GM19238 (cell line): ENCODE data around the gene SPAG17.

ENCODE experiments used
- DNase-seq: peaks from one replicate; pipeline ENCODE4 v3.0.0; 2011; ENCODE audit warnings: low spot score; ENCODE audit not compliant: insufficient read length

Gene SPAG17

DNA sequence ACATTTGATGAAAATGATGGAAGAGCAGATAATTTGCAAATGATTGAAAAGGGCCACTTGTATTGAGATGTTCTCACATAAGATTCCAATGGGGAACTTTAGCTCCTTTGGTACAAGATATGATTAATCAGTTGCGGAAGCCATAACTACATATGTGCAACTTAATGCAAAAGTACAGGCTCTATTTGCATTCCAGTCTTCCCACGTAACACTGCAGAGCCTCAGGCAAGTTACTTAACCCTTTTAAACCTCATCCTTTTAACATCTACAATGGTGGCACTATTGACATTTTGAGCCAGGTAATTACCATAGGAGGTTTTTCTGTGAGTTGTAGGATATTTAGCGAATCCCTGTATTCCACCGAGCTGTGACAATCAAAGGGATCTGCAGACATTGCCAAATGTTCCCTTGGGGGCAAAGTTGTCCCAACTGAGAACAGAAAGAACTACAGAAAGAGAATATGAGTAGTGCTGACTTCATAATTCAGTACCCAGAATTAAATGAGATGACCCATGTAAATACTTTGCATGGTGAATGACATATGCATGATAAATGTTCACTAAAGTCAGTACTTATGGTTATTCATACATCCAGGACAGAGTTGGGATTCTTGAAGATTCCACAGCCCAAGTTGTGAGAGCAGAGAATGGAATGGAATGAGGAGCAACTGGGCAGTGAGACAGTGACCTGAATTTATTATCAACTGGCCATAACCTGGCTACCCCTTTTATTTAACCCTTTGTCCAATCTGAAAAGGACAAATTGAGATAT lies 62.6 kb downstream of the SPAG17 start:
- DNase-seq: no peak

DNA sequence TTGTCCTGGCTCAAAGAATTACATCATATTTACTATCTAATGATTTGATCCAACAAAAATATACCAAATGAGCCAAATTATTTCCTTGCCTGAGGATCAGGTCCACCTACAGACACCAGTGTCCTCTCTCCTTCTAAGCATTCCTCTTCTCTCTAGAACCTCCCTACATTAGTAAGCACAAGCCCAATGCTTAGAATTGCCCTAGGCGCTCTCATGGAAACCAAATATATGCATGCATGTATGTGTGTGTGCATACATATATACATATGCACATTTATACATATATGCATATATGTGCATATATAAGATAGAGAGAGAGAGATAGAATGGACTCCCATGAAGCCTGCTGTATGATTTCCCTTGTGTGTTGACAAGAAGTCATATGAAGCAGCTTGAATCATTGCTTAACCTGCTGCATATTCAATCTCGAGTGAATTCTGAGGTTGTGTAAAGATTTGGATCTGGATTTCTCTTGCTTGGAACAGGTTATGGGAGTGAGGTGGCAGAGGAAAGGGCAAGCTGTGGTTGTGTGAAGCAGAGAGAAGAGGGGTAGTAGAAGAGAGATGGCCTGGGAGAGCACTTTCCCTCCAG lies 66.1 kb downstream of the SPAG17 start:
- DNase-seq: no peak

DNA sequence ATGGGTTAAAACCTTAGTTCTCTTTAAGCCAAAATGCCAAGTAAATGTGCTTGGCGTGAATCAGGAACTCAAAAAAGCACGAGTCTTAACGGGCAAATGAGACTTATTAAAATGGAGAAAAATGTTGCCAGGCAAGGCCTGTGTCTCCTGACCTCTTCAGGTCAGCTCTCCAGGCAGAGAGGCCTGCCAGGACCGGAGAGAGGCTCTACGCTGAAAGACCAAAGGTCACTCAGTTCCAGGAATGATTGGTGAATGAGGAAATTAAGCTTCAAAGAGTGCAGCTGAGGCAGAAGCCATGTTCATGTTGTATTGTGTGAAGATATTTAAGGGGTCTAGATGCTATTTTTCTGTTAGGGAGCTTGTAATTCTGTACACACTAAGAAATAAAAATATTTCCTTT lies 66.6 kb downstream of the SPAG17 start:
- no peak for DNase-seq

DNA sequence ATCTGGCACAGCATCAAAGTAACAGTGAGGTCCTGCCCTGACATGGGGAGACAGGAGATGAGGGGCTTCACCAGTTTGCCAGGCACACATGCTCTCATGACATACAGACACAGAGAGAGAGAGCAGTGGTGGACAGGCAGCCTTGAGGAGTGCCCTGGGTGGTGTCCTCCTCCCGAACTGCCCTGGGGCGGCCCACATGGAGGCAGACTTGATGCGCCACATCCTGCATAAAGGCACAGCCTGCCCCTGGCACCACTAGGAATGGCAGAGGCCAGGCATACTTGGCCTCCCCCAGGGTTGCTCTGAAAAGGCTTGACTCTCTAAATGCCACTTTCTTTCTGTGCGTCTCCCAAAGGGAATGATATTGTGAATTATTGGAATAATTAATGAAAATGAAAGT lies 67.5 kb downstream of the SPAG17 start:
- no peak for DNase-seq

DNA sequence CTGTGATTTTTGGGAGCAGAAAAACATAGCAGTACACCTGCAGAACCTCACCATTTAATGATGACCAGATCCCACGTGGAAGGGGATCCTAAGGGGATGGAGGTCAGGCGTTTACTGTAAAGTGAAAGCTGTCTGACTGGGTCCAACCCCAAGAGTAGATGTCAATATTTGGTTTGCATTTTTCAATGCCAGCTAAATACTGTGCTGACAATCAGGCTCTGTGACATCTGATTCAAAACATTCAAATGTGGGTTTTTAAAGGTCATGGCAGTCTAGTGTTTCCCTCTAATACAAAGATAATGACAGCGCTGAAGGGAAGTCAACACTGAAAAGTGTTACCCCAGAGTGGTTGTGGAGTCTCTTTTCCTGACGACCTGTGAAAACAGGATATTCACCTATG lies 68.1 kb downstream of the SPAG17 start:
- no peak for DNase-seq

DNA sequence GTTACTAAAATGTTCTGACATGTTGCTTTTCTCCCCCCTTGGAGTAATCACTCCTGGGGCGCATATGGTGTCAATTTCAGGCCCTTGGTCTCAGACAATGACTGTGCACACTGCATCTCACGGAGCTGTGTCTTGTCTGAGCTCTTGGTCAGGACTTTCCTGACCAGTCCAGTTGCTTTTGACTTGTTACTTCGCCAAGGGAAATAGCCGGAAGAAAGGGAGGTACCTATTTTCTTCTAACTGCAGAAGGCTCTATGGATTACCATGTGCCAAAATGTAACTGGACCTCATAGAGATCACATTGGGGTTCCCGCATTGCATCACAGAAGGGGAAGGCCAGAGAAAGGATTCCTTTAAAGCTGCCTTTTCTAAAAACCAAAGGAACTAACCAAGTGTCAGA lies 68.6 kb downstream of the SPAG17 start:
- no peak for DNase-seq

DNA sequence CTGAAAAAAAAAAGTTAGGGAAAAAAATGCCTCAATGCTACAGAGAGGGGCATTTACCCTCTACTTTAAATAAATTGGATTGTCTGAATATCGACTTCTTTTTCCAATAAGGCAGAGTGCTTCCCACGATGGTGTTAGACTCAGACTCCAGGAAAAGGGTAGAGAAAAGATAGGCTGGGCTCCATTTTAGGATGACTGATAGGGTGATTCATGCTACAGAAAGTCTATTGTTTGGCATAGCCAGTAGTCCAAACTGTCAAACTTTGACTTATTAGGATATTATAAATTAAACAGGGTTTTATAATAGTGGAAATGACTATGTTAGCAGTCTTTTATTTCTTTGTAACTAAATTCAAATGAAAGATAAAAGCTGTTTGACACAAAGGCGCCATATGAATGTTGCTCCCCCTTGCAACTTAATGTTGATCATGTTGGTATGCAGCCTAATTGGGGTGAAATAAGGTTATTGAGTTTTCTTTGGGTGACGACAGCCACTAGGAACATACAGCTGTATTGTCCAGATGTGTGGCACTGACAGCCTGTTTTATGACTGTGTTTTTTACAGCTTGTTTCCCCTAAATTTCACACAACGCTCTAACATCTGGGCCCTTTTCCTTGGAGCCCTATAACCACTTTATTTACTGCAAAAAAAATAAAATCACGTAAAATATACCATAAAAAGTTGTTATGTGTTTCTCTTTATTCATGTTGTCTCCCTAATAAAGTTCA lies 69.3 kb downstream of the SPAG17 start:
- DNase-seq: no peak

DNA sequence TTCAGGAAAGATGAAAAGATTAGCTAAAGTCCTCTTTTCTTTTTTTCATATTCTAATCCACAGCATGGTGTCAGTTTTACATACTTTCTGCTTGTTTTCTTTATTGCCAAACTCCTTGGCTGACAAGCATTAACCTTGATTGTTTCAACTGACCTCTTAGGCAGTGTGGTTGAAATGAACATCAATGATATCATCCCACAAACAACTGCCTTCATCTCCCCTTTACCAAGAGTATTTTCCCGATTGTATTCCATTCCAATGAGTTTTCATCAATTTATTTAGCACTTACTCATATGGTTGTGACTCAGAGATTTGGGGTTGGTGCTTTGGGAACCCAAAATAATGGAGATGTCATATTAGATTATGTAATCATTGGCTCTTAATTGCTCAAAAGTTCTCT lies 71.8 kb downstream of the SPAG17 start:
- DNase-seq: no peak

DNA sequence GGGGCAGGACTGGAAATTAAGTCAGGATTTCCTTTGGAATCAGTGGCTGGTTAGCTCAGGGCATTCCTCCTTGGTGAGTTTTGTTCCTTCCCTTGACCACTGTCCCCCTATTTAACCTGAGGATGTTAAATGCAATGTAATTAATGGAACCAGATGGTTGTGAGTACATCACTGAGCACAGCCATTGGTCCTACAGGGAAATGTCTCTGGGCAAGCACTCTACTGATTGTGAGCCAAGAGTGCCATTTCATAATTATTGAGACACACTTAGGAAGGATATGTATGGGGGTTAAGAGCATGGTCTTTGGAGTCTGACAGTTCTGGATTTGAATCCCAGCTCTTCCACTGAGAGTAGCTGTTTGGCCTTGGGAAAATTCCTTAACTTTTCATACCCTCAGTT lies 74.4 kb downstream of the SPAG17 start:
- DNase-seq: no peak

DNA sequence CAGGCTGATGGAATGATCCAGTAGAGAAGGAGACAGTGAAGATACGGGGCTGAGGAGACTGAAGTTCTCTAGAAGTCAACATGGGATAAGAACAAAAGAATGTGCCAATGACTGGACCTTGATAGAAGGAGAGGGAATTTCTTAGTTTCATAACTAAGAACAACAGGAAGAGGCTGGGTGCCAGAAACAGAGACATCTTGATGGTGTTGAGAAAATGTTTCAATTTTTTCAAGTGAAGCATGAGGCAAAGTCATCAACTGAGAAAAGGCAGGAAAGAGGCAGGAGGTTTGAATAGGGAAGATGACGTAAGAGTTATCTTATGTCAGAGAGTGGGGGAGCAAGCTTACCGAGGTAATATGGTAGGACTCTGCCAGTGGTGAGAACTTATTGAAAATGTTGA lies 80.1 kb downstream of the SPAG17 start:
- no peak for DNase-seq

DNA sequence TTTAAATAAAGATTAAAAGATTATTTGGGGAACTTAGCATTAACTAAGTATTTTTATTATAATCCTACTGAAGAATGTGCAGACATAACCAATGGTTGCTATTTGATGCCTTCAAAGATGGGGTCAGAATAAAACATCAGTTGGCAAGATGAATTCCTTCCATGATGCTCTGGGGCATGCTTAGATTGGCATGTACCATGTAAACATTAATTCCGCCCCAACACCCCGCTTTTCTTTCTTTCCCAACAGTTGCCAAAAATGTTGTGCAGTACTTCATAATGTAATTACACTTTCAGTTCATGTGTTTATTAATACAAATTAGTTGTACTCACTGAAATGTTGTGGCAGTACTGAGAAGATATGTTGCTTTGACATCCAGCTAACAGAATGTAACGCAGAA lies 82.6 kb downstream of the SPAG17 start:
- no peak for DNase-seq

DNA sequence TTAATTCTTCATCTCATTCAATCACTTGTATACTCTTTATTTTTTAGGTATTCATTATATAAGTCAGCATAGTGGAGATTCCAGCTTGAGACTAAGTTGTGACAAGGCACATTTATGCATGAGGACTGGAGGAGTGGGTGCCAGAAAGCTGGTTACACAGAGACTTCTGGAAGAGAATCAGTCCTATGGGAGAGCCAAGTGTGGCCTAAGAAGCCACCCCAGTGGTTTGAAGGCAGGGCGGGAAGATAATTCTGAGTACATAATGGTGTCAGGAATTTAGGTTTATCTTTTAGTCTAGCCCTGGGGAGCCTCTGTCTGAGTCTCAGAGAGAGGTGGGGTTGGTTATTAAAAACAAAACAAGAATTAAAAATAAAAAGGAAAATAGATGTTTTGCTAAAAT lies 83.0 kb downstream of the SPAG17 start:
- DNase-seq: no peak

DNA sequence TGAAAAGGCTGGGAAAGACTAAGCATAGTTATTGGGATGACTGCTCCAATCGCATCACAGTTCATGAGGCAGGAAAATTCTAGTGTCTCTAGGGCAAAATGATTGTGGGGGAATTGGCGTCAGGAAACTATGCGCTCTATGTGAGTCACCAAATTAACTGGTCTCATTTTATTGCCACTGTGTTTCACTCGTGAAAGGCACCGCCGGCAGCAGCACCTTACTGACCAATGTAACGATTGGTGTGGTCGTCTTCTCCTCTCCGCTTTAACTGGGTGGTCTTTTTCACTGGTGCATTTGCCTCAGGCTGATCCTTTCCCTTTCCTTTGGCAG lies 83.5 kb downstream of the SPAG17 start:
- no peak for DNase-seq

DNA sequence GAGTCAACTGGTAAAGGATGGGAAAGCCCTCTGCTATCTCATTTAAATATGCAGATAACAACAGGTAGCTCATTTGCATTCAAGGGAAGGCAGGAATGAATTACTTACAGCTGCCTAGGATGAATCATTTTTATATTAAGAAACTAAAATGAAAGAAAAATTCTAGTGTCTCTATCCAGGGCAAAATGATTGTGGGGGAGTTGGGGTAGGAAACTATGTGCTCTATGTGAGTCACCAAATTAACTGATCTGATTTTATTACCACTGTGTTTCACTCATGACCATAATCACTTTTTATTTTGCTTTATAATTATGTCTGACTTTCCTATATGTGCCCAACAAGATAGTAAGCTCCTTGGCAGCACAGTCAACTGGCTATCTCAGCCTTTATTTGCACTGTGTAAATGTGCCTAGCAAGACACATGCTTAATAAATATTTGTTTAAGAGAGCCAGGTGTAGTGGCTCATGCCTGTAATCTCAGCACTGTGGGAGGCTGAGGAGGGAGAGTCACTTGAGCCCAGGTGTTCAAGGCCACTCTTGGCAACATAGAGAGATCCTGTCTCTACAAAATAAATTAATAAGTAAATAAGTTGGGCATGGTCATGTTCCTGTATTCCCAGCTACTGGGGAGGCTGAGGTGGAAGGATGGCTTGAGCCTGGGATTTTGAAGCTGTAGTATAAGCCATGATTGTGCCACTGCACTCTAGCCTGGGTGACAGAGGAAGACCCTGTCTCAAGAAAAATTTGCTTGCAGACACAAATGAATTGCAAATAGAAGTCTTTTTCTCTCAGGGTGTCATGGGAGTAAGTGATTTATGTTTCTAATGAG lies 84.1 kb downstream of the SPAG17 start:
- DNase-seq: no peak

DNA sequence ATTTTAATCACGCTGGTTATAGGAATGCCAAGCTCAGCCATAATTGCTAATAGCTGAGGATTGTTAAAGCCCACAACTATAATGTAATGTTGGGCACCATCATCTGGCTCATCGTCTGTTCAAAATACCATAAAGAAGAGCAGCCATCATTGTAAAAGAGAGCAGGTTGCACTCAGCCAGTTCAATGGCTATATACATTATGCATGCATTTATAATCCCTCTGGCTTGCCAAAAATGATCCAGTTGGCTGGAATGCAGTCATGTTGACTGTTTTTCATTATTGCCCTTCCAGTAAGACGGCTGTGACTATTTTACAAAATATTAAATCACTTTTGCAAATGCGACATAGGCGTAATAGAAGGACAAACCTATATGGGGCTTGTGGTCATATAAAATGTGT lies 85.3 kb downstream of the SPAG17 start:
- no peak for DNase-seq

DNA sequence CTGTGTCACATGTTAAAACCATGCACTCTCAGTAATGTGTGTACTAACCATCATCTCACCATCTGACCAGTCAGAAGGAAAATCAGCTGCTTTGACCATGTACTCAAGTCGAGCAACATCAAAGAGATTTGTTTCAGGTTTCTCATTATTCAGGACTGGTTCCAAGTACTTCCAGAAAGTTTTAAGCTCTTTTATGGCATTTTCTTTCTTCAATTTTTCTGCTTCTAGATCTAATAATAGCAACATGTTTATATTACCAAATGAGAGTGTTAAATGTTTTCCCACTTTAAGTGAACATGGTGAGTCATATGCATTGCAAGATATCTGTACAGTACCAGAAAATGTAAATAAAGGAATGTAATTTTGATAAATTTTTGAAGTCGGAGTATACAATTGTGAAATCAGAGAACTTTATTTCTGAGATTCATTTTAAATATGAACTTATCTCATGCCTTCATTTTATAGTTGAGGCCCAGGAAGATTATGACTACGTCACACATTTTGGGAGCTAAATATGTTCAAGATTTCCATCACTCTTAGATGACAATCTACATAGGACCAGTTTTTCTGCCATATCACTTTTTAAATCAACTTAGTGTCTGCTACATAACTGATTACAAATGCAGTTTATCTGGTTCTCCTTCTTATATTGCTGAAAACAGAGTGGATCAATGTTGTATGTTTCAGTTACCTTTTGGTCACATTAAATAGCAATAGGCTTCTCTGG lies 87.2 kb downstream of the SPAG17 start:
- no peak for DNase-seq

DNA sequence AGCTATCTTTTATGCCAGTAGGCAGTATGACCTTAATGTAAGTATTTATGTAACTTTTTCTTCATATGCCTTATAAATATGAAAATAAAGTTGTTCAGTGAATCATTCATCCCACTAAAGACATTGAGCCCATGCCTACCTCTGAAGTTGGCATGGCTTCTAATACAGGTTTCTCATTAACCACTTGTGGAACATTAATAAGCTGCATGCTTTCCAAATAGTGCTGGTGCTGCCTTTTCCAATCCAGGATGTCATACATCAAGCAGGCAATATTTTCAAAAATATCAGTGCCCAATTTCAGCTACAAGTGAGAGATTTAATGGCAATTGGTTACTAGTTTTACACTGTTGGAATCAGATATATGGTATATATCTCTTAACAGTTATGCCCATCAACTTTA lies 92.0 kb downstream of the SPAG17 start:
- no peak for DNase-seq

DNA sequence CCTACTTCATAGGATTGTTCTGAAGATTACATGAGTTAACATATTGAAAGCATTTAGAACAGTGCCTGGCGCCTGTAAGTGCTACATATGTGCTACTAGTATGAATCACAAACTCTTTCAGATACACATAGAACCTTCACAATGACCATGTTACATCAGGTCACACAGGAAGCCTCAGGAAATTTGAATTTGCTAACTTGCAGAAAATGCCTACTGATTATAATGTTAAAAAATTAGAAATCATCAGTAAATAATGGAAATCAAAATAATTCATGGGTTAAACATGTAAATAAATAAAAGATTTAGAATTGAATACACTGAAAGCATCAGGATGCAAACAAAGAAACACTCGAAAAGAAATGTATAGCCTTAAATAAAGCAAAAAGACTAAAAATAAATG lies 94.9 kb downstream of the SPAG17 start:
- DNase-seq: no peak

DNA sequence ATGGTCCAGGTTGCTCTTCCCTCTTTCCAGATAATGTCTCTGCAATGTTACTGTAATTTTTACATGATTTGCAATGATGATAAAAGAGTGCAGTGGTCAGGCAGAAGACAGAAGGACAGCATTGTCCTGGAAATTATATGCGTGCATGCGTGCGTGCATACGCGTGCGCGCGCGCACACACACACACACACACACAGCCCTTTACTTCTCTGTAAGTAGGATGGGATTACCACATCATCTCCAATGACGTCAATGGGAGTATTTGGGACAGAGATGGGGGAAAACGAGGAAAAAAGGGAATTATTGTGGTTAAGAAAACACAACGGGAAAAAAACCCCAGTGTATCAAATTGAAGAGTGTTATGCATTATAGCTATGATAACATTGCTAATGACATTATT lies 99.7 kb downstream of the SPAG17 start:
- DNase-seq: no peak

DNA sequence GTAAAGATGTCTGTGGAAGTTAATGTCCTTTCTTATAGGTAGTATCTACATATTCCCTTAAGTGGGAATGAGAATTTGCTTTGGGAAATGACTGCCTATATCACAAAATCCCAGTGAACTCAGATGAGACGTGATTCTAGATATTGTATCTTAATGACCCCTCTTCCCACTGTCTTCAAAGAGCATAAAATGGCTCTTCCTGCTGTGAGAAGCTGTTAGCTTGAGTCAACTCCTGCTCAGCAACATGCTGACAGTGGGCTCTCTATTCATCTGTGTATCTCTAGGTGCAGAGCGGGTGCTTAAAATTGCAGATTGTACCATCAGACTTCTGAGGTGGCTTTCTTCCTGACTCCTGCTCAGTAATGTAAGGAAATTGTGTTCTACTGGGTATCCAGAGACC lies 100.6 kb downstream of the SPAG17 start:
- no peak for DNase-seq

DNA sequence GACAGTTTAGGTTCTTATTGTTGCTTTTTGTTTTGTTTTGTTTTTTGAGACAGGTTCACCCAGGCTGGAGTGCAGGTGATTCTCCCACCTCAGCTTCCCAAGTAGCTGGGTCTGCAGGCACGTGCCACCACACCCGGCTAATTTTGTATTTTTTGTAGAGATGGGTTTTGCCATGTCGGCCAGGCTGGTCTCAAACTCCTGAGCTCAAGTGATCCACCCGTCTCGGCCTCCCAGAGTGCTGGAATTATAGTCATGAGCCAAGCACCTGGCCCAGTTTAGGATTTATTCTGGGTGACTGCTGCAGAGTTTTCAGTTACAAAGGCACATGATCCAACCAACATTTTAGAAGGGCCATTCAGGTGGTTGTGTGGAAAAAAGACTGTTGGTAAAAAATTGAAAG lies 102.0 kb downstream of the SPAG17 start:
- DNase-seq: no peak
